Measurements from ENCODE around the gene CDH24. TPM values are rescaled to one million over a fixed set of nuclear protein-coding genes. Genes with fewer than 3 reads are reported as not detected.

CDH24 gene
- total and polyA plus RNA-seq, 2 of the 13 experiments (the other 11 are each of a cell fraction or from before 2014, with no cell fraction given): 0.69 to 0.99 TPM

DNA sequence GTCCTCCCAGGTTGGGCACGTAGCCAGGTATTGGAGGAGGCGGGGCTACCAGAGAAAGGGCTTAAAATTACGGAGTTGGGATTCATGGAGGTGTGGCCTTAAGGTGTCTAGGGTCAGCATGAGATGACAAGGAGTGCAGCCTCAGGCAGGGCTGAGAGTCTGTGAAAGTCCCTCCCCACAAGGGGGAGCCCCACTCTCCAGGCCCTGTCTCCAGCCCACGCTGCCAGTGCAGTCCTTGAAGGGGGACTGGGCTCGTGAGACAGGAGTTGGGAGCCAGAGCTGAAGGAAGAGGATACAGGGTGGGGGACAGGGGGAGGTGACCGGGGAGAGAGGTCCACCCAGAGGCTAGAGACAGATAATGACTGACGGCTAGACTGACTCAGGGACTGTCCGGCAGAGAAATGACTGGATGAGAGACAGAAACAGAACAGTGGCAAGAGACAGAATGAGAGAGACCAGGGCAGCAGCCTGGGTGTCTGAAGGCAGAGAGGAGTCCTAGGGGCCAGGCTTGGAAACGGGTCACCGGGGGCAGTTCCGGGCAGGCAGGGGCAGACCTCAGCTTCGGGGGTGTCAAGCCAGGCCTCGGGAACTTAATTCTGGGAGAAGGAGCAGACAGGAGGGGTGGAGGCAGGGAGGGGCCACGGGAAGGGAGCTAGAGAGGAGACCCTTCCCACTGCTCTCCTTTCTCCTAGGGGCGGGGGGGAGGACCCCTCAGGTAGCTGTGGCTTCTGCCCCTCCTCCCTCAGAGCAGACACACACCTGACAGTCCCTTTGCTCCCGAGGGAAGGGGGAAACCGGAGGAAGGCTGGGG lies 970 bp downstream of the CDH24 start (continued):
- peak in 1 of 2 experiments; percentile 38; a peak in 1 of 4 replicates for TF ChIP-seq ATF4 (CRISPR knock-in tag; IDR thresholded peaks at IDR 0.05)
- peak; percentile 34; the same call in 1 of the 2 replicates for TF ChIP-seq HOXA3 (CRISPR knock-in tag; IDR thresholded peaks at IDR 0.05)
- TF ChIP-seq, protein P1, sequence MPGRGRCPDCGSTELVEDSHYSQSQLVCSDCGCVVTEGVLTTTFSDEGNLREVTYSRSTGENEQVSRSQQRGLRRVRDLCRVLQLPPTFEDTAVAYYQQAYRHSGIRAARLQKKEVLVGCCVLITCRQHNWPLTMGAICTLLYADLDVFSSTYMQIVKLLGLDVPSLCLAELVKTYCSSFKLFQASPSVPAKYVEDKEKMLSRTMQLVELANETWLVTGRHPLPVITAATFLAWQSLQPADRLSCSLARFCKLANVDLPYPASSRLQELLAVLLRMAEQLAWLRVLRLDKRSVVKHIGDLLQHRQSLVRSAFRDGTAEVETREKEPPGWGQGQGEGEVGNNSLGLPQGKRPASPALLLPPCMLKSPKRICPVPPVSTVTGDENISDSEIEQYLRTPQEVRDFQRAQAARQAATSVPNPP (CRISPR knock-in tag; IDR thresholded peaks at IDR 0.05): no peak
- no peak for TF ChIP-seq TFAP4 (IDR thresholded peaks at IDR 0.05; ENCODE audit: borderline replicate concordance, low read depth)
- no peak for TF ChIP-seq FOXK2 (IDR thresholded peaks at IDR 0.05)
- TF ChIP-seq ZC3H13 (CRISPR knock-in tag; IDR thresholded peaks at IDR 0.05): no peak
- TF ChIP-seq EZH2 (conservative IDR thresholded peaks at IDR 0.05; ENCODE audit: low read depth, low read length): no peak
- TF ChIP-seq, protein P2, sequence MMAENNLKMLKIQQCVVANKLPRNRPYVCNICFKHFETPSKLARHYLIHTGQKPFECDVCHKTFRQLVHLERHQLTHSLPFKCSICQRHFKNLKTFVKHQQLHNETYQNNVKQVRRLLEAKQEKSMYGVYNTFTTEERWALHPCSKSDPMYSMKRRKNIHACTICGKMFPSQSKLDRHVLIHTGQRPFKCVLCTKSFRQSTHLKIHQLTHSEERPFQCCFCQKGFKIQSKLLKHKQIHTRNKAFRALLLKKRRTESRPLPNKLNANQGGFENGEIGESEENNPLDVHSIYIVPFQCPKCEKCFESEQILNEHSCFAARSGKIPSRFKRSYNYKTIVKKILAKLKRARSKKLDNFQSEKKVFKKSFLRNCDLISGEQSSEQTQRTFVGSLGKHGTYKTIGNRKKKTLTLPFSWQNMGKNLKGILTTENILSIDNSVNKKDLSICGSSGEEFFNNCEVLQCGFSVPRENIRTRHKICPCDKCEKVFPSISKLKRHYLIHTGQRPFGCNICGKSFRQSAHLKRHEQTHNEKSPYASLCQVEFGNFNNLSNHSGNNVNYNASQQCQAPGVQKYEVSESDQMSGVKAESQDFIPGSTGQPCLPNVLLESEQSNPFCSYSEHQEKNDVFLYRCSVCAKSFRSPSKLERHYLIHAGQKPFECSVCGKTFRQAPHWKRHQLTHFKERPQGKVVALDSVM (CRISPR knock-in tag; IDR thresholded peaks at IDR 0.05): peak; percentile 47; the same call in 1 of the 2 replicates
- TF ChIP-seq SNAI1 (CRISPR knock-in tag; IDR thresholded peaks at IDR 0.05; ENCODE audit: borderline replicate concordance): no peak
- peak; percentile 71; the same call in 1 of the 2 replicates for TF ChIP-seq ZNF772 (CRISPR knock-in tag; IDR thresholded peaks at IDR 0.05)
- no peak for TF ChIP-seq MED13 (CRISPR knock-in tag; IDR thresholded peaks at IDR 0.05)
- no peak for TF ChIP-seq ZNF460 (CRISPR knock-in tag; IDR thresholded peaks at IDR 0.05; ENCODE audit: borderline replicate concordance)
- peak; percentile 28; the same call in 1 of the 2 replicates for TF ChIP-seq FOXK1 (CRISPR knock-in tag; IDR thresholded peaks at IDR 0.05; ENCODE audit: borderline replicate concordance, low read depth)
- TF ChIP-seq KAT8 (CRISPR knock-in tag; IDR thresholded peaks at IDR 0.05): peak; percentile 63; the same call in 1 of the 2 replicates
- no peak for TF ChIP-seq HIVEP1 (CRISPR knock-in tag; IDR thresholded peaks at IDR 0.05)
- TF ChIP-seq, protein P3, sequence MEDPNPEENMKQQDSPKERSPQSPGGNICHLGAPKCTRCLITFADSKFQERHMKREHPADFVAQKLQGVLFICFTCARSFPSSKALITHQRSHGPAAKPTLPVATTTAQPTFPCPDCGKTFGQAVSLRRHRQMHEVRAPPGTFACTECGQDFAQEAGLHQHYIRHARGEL (CRISPR knock-in tag; IDR thresholded peaks at IDR 0.05): no peak
- peak; percentile 82; the same call in 1 of the 2 replicates for TF ChIP-seq NFE2L1 (CRISPR knock-in tag; IDR thresholded peaks at IDR 0.05; ENCODE audit: borderline replicate concordance)
- TF ChIP-seq KMT2B (CRISPR knock-in tag; IDR thresholded peaks at IDR 0.05): 0 out of 2 replicates have a peak, but pooled peaks have one; percentile 34
- TF ChIP-seq BCL6 (CRISPR knock-in tag; IDR thresholded peaks at IDR 0.05): peak; percentile 35; the same call in 1 of the 2 replicates
- TF ChIP-seq ZNF776 (CRISPR knock-in tag; IDR thresholded peaks at IDR 0.05): no peak
- TF ChIP-seq ZNF33A (CRISPR knock-in tag; IDR thresholded peaks at IDR 0.05; ENCODE audit: borderline replicate concordance): no peak
- TF ChIP-seq ZSCAN12 (CRISPR knock-in tag; IDR thresholded peaks at IDR 0.05): no peak
- TF ChIP-seq SRSF4 (IDR thresholded peaks at IDR 0.05; ENCODE audit: low read depth, low read length, poor library complexity, severe bottlenecking): no peak
